Measurements from ENCODE around the gene ZNF223.

ZNF223 gene

DNA sequence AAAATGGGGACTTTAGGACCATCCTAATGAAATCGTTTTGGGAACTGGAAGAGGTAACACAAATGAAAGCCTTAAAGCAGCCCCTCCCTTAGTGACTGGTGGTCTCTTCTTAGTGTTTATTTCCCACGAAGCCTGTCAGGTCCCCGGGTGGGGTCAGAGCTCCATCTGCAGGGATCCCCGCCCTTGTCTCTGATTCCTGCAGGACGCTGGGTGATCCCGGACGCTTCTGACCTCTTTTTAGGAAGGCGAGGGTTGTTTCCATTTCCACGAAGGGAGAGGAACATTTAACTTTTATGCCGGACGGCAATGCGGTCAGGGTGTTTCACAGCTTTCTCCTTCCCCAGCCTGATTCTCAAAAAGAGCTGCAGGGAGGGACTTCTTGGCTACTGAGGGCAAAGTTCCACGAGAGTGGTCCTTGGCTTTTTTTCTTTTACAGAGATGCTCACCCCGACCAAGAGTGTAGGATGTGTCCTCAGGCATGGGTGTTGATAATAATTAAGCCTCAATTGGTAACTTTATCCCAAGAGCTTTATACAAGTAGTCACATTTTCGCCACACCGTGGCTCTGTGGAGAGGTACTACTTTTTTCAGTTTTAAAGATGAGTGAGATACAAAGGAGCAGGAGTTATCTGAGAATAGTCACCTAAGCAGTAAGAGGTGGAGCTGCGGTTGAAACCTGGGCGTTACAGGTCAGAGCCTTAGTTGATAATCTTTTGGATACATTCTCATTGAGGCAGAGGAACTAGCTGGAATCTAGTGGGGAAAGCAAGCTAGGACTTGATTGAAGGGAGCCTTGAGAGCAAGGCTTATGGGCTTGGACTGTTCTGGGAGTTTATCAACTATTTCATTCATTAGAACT, 20.9 kb downstream of the ZNF223 start:
- no peak for DNase-seq

GRCh38 chr19:44076325-44076724, 24.5 kb downstream of the ZNF223 start:
- no peak for DNase-seq

DNA sequence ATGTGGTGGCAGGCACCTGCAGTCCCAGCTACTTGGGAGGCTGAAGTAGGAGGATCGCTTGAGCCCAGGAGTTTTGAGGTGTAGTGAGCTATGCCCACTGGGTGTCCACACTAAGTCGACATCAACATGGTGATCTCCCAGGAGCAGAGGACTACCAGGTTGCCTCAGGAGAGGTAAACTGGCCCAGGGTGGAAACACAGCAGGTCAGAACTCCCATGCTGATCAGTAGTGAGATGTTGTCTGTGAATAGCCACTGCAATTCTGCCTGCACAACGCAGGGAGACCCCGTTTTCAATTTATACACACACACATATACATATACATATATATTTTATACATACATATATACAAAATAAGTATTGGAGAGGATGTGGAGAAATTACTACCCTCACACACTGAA, 40.3 kb downstream of the ZNF223 start:
- no peak for DNase-seq

DNA sequence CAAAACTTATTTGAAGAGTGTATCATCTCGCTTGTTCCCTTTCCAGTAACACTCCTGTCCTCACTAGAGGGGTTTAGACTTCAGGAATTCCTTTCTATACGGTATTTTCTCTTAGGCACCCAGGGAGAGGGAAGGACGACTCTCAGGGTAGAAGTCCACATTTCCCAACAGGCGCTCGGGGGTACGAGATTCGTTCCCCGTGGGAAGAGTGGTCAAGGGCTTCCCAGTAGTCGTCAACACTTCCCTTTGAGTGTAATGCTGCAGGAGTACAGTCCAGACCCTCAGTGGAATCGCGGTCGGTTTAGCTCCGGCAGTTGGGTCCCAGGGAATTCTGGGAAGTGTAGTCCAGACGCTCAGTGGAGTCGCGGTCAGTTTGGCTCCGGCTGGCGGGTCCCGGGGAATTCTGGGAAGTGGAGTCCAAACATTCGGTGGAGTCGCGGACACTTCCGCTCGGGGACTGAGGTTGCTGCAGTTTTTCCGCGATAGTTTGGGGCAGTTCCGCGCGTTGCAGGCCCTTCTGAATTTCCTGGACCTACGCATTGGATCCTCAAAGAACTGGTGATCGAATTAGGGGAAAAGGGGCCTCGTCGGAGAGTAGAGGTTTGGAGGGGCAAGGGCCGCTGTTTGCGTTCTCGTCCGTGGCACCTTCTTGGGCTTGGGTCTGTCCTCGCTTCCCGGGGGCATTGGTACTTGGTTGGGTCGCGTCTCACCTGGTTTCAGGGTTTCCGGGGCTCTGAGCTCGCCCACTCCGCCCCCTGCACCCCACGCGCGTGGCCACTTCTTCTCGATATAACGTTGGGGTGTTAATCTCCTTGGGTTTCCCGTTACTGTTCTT, 42.3 kb downstream of the ZNF223 start, which contains the start of gene ZNF224:
ZNF224 (plus strand) TSS at position 431 of the 835 bp plus-strand sequence. CDS start 3,513 bp downstream, outside the sequence.
- DNase-seq = peak; percentile 96

- DNase-seq = no peak
Observed at GRCh38 chr19:44107751-44108150, 55.9 kb downstream of the ZNF223 start.

DNA sequence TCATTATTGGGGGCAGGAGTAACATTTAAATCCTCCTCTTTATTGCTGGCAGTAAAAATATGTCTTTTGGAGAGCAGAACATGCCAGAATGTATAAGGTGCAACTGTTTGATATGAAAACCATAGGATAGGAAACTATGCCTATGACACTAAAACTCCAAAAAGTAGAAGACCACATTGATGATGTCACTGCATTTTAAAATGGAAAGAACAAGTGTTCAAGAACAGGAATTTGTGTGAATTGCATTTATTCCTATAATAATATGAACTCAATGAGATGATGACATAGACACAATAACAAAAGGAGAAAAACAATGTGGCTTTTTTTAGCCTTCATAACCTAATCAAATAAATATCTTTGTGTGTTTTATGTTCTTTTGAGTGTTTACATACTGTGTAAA, 57.6 kb downstream of the ZNF223 start:
- no peak for DNase-seq

- peak; percentile 35 for DNase-seq
Observed at GRCh38 chr19:44111910-44112463, 60.2 kb downstream of the ZNF223 start.

- no peak for DNase-seq
Observed at GRCh38 chr19:44112802-44113137, 60.9 kb downstream of the ZNF223 start.

DNA sequence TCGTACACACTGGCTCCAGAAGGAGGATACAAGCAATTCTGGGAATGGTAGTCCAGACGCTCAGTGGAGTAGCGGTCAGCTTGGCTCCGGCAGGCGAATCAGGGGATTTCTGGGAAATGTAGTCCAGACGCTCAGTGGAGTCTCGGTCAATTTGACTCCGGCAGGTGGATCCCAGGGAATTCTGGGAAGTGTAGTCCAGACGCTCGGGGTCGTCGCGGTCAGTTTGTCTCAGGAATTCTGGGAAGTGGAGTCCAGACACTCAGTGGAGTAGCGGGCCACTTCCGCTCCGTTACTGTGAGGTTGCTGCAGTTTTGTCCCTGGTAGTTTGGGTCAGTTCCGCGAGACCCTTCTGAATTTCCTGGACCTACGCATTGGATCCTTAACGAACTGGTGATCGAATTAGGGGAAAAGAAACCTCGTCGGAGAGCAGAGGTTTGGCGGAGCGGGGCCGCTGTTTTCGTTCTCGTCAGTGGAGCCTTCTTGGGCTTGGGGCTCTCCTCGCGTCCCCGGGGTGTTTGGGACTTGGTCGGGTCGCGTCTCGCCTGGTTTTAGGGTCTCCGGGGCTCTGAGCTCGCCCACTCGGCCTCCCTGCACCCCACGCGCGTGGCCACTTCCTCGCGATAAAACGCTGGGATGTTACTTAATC, 61.4 kb downstream of the ZNF223 start, which contains the start of gene ZNF225:
ZNF225 (plus strand) TSS at position 262 of the 646 bp plus-strand sequence. CDS start 2,429 bp downstream, outside the sequence.
- peak; percentile 98 for DNase-seq

DNA sequence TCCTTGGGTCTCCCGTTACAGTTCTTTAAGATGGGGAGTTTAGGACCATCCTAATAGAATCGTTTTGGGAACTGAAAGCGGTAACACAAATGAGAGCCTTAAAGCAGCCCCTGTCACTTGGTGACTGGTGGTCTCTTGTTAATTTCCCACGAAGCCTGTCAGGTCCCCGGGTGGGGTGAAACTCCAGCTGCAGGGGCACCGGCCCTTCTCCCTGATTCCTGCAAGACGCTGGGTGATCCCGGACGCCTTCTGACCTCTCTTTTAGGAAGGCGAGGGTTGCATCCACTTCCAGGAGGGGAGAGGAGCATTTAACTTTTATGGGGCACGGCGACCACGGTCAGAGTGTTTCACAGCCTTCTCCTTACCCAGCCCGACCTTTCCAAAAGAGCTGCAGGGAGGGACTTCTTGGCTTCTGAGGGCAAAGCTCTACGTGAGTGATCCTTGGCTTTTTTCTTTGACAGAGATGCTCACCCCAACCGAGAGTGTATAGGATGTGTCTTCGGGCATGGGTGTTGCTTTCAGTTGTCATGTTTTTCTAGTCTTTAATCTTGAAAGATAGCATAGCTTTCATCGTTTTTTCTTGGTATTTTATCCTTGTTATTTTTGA, 62.1 kb downstream of the ZNF223 start:
- no peak for DNase-seq
